NCI-H69 (cell line): Measurements from ENCODE around the gene GPHN.
"Not testable (repeated sequence)": the region's sequence is repeated elsewhere in the genome, so short reads cannot be mapped to it uniquely, and the experiment has no call there.

ENCODE experiments used
- DNase-seq: peaks from one replicate; lab custom pipeline; 2025; lab: John Stamatoyannopoulos, UW

GPHN gene

GRCh38 chr14:66677780-66678179, 169.8 kb downstream of the GPHN start:
- no peak for DNase-seq

GRCh38 chr14:66680216-66680615, 172.3 kb downstream of the GPHN start:
- no peak for DNase-seq

GRCh38 chr14:66696326-66696725, 188.4 kb downstream of the GPHN start:
- no peak for DNase-seq

- no peak for DNase-seq
Observed at GRCh38 chr14:66698503-66698902, 190.6 kb downstream of the GPHN start.

GRCh38 chr14:66701813-66702212, 193.9 kb downstream of the GPHN start:
- DNase-seq, result no peak

- no peak for DNase-seq
Observed at GRCh38 chr14:66708267-66708666, 200.3 kb downstream of the GPHN start.

- DNase-seq, result no peak
Observed at GRCh38 chr14:66709291-66709690, 201.3 kb downstream of the GPHN start.

GRCh38 chr14:66714291-66714690, 206.3 kb downstream of the GPHN start:
- not testable (repeated sequence) for DNase-seq

GRCh38 chr14:66715313-66715712, 207.4 kb downstream of the GPHN start:
- not testable (repeated sequence) for DNase-seq

GRCh38 chr14:66716227-66716626, 208.3 kb downstream of the GPHN start:
- DNase-seq, result no peak

- DNase-seq, result no peak
Observed at GRCh38 chr14:66717561-66718140, 209.7 kb downstream of the GPHN start.

GRCh38 chr14:66724996-66725395, 217.0 kb downstream of the GPHN start:
- no peak for DNase-seq

- not testable (repeated sequence) for DNase-seq
Observed at GRCh38 chr14:66731298-66731697, 223.4 kb downstream of the GPHN start.

- DNase-seq, result no peak
Observed at GRCh38 chr14:66735853-66736252, 227.9 kb downstream of the GPHN start.

- DNase-seq, result no peak
Observed at GRCh38 chr14:66739826-66740225, 231.9 kb downstream of the GPHN start.

GRCh38 chr14:66745078-66745477, 237.1 kb downstream of the GPHN start:
- DNase-seq, result no peak

GRCh38 chr14:66746316-66747006, 238.5 kb downstream of the GPHN start:
- DNase-seq, result peak; percentile 19

GRCh38 chr14:66752109-66752508, 244.2 kb downstream of the GPHN start:
- no peak for DNase-seq

GRCh38 chr14:66758031-66758613, 250.2 kb downstream of the GPHN start:
- DNase-seq, result no peak

GRCh38 chr14:66772146-66772545, 264.2 kb downstream of the GPHN start:
- DNase-seq, result no peak

GRCh38 chr14:66782853-66783252, 274.9 kb downstream of the GPHN start:
- no peak for DNase-seq

GRCh38 chr14:66790101-66790500, 282.2 kb downstream of the GPHN start:
- no peak for DNase-seq

- DNase-seq, result no peak
Observed at GRCh38 chr14:66802962-66803361, 295.0 kb downstream of the GPHN start.

GRCh38 chr14:66804141-66804540, 296.2 kb downstream of the GPHN start:
- no peak for DNase-seq
